ENCODE data around the gene TMEM121B. TPM values are rescaled to one million over a fixed set of nuclear protein-coding genes. Genes with fewer than 3 reads are reported as not detected.

TMEM121B gene
- total and polyA plus RNA-seq, 4 donors = 0.06 to 0.17 (median 0.10) TPM

GRCh38 chr22:17137170-17137569 lies 16.0 kb upstream of the TMEM121B start (continued):
- no peak for TF ChIP-seq REST (IDR thresholded peaks at IDR 0.05)

- no peak overlapping the region for H3K27ac ChIP-seq (ENCODE audit: low read depth in 1 of 2, low read length in 2 of 2)
Observed at GRCh38 chr22:17135153-17135760, 14.1 kb upstream of the TMEM121B start.

More at GRCh38 chr22:17135153-17135760, 14.1 kb upstream of the TMEM121B start:
- WGBS = 96% methylated on average over 15 of the region's 15 CpGs
- Histone ChIP-seq H3K4me1 (ENCODE audit: control insufficient read depth in 4 of 4, insufficient read depth in 4 of 4, low read length in 3 of 4) (no peaks in the 10 kb centered on the region), H3K9me3 (ENCODE audit: control insufficient read depth in 4 of 4, low read length in 3 of 4) (no peaks in the 10 kb centered on the region), H3K27me3 (ENCODE audit: control insufficient read depth in 4 of 4, insufficient read depth in 4 of 4, low read length in 3 of 4) (no peaks in the 10 kb centered on the region), H3K9ac (ENCODE audit: low read depth in 1 of 2, low read length in 2 of 2) (no peak overlapping the region), H3K4me3 (ENCODE audit: low read depth in 1 of 3, low read length in 3 of 3) (no peak overlapping the region), H3K36me3 (ENCODE audit: control insufficient read depth in 4 of 4, insufficient read depth in 3 of 4, low read depth in 1 of 4, low read length in 3 of 4) (peaks cover 6 to 21% (median 11%) of the 10 kb centered on the region in 4 donors)
- no peak for DNase-seq (ENCODE audit: low spot score)
- TF ChIP-seq HNF4G (IDR thresholded peaks at IDR 0.05) (no peak), ATF3 (IDR thresholded peaks at IDR 0.05) (no peak), CTCF (IDR thresholded peaks at IDR 0.05; ENCODE audit: low read depth, low read length, missing input control) (no peak), REST (IDR thresholded peaks at IDR 0.05) (no peak), HNF4A (conservative IDR thresholded peaks at IDR 0.05) (no peak), FOXA1 (IDR thresholded peaks at IDR 0.05) (no peak), TAF1 (conservative IDR thresholded peaks at IDR 0.05) (no peak), YY1 (IDR thresholded peaks at IDR 0.05) (no peak), SP1 (IDR thresholded peaks at IDR 0.05) (no peak), GABPA (IDR thresholded peaks at IDR 0.05 in 1 of 2, conservative IDR thresholded peaks at IDR 0.05 in 1 of 2) (no peak), EGR1 (IDR thresholded peaks at IDR 0.05; ENCODE audit: low read depth in 2 of 2) (no peak), RAD21 (IDR thresholded peaks at IDR 0.05) (no peak)

Measured in liver (tissue), 9 donors.